ENCODE data around the gene SLC25A25.

Gene SLC25A25

GRCh38 chr9:128114326-128115186 is 46.5 kb downstream of the SLC25A25 start:
- no peak for DNase-seq

GRCh38 chr9:128115187-128116103 is 47.4 kb downstream of the SLC25A25 start:
- no peak for DNase-seq

- DNase-seq = no peak
Observed at GRCh38 chr9:128116104-128117083, 48.4 kb downstream of the SLC25A25 start.

GRCh38 chr9:128117613-128118471 is 49.8 kb downstream of the SLC25A25 start:
- peak; percentile 88 for DNase-seq

- no peak for DNase-seq
Observed at GRCh38 chr9:128118472-128118857, 50.4 kb downstream of the SLC25A25 start.

GRCh38 chr9:128118971-128119665 is 51.1 kb downstream of the SLC25A25 start:
- peak; percentile 72 for DNase-seq

GRCh38 chr9:128120061-128120740 is 52.2 kb downstream of the SLC25A25 start:
- DNase-seq = no peak

- no peak for DNase-seq
Observed at GRCh38 chr9:128120741-128121465, 52.9 kb downstream of the SLC25A25 start.

- no peak for DNase-seq
Observed at GRCh38 chr9:128121466-128121810, 53.4 kb downstream of the SLC25A25 start.

GRCh38 chr9:128121924-128122808 is 54.1 kb downstream of the SLC25A25 start:
- no peak for DNase-seq

- no peak for DNase-seq
Observed at GRCh38 chr9:128122809-128123175, 54.8 kb downstream of the SLC25A25 start.

- no peak for DNase-seq
Observed at GRCh38 chr9:128123451-128124080, 55.5 kb downstream of the SLC25A25 start.

- DNase-seq = no peak
Observed at GRCh38 chr9:128124451-128124850, 56.4 kb downstream of the SLC25A25 start.

GRCh38 chr9:128124873-128125579 is 57.0 kb downstream of the SLC25A25 start:
- peak; percentile 31 for DNase-seq

GRCh38 chr9:128125580-128126354 is 57.7 kb downstream of the SLC25A25 start:
- DNase-seq = no peak

- DNase-seq = peak; percentile 94
Observed at GRCh38 chr9:128127568-128127989, 59.5 kb downstream of the SLC25A25 start, which contains the start of gene PTGES2. Gene PTGES2 (minus strand): TSS chr9:128127729. CDS start chr9:128127717, 12 bp downstream.
